Keratinocyte (primary cell): ENCODE data around the gene SLC2A4. TPM values are rescaled to one million over a fixed set of nuclear protein-coding genes. Genes with fewer than 3 reads are reported as not detected.

Source experiments
- DNase-seq: peaks from one replicate; pipeline ENCODE4 v3.0.0-alpha.2; 2011; ENCODE audit warnings: low read depth, missing footprints, low spot score
- FAIRE-seq: peaks from 2 replicates; lab custom pipeline; 2011; peaks lifted over from hg19 to GRCh38; lab: Jason Lieb, UNC
- H2AFZ ChIP-seq: 2 replicates; pipeline ENCODE4 v1.6.0; 2012; ENCODE audit warnings: low read length, control low read depth, inconsistent platforms; ENCODE audit not compliant: control insufficient read depth
- H3K27ac ChIP-seq: 2 replicates; pipeline ENCODE4 v1.5.1; 2011; ENCODE audit warnings: low read length; ENCODE audit not compliant: control insufficient read depth, insufficient read depth
- H3K27me3 ChIP-seq: 3 replicates; pipeline ENCODE4 v1.6.0; 2011; ENCODE audit warnings: low read length; ENCODE audit not compliant: control insufficient read depth, insufficient read depth; ENCODE audit errors: extremely low read depth
- H3K36me3 ChIP-seq, 2 experiments: 2 replicates in 1 of 2; 3 replicates in 1 of 2; pipeline ENCODE4 v1.5.1; 2011; ENCODE audit warnings: low read length in 2 of 2, mild to moderate bottlenecking in 1 of 2; ENCODE audit not compliant: control insufficient read depth in 2 of 2, insufficient read depth in 2 of 2; ENCODE audit errors: extremely low read depth in 1 of 2
- H3K4me1 ChIP-seq: 3 replicates; pipeline ENCODE4 v1.5.1; 2011; ENCODE audit warnings: low read length; ENCODE audit not compliant: control insufficient read depth, insufficient read depth; ENCODE audit errors: extremely low read depth
- H3K4me2 ChIP-seq: 3 replicates; pipeline ENCODE4 v1.6.0; 2011; ENCODE audit warnings: low read depth, low read length; ENCODE audit not compliant: control insufficient read depth, insufficient read depth; ENCODE audit errors: extremely low read depth
- H3K4me3 ChIP-seq, 3 experiments: fragments of 200-600 bp in 1 of 3; sonication (generic) in 1 of 3; 2 replicates in 2 of 3; 3 replicates in 1 of 3; pipeline ENCODE4 v1.5.1; 2011 to 2016; ENCODE audit warnings: low read length in 3 of 3, mild to moderate bottlenecking in 3 of 3, control low read depth in 2 of 3, inconsistent platforms in 1 of 3, low read depth in 1 of 3, mixed read lengths in 1 of 3, mixed run types in 1 of 3, moderate library complexity in 1 of 3; ENCODE audit not compliant: control insufficient read depth in 2 of 3, insufficient read depth in 2 of 3; ENCODE audit errors: extremely low read depth in 1 of 3
- H3K79me2 ChIP-seq: 2 replicates; pipeline ENCODE4 v1.6.0; 2012; ENCODE audit warnings: low read length; ENCODE audit not compliant: control insufficient read depth, insufficient read depth
- H3K9ac ChIP-seq: 3 replicates; pipeline ENCODE4 v1.6.0; 2011; ENCODE audit warnings: low read length; ENCODE audit not compliant: control insufficient read depth, insufficient read depth; ENCODE audit errors: extremely low read depth
- H3K9me1 ChIP-seq: 3 replicates; pipeline ENCODE4 v1.6.0; 2011; ENCODE audit warnings: low read length; ENCODE audit not compliant: control insufficient read depth, insufficient read depth; ENCODE audit errors: extremely low read depth
- H3K9me3 ChIP-seq: 2 replicates; pipeline ENCODE4 v1.5.1; 2012; ENCODE audit warnings: low read depth, low read length; ENCODE audit not compliant: control insufficient read depth
- H4K20me1 ChIP-seq: 3 replicates; pipeline ENCODE4 v1.6.0; 2011; ENCODE audit warnings: low read length; ENCODE audit not compliant: control insufficient read depth, insufficient read depth; ENCODE audit errors: extremely low read depth
- CTCF ChIP-seq, 3 experiments: IDR thresholded peaks in 1 of 3; conservative IDR thresholded peaks in 1 of 3; optimal IDR thresholded peaks in 1 of 3; 2 replicates in 2 of 3; 3 replicates in 1 of 3; pipeline versions ENCODE3 to v1.5.1; 2011; ENCODE audit warnings: low read length in 3 of 3, mild to moderate bottlenecking in 3 of 3, moderate library complexity in 2 of 3, control low read depth in 1 of 3, inconsistent platforms in 1 of 3; ENCODE audit not compliant: insufficient read depth in 2 of 3; ENCODE audit errors: extremely low read depth in 1 of 3
- EZH2 ChIP-seq: IDR thresholded peaks from one replicate; pipeline ENCODE4 v1.6.1; 2012; ENCODE audit warnings: inconsistent platforms, mild to moderate bottlenecking, low read length, moderate library complexity
- dilution Hi-C: fragments of 300-500 bp; cut with MboI; formaldehyde crosslinking; loops from one replicate; pipeline ENCODE4 v1.7.0; 2020; ENCODE audit warnings: low sequenced_read_pairs; ENCODE audit not compliant: extremely low pct_ligation_motif_present
- polyA plus RNA-seq, 5 experiments: library from polyadenylated mRNA; depleted of rRNA in 3 of 5; stranded (reverse) in 3 of 5; stranded (forward) in 1 of 5; unstranded in 1 of 5; fragments of >200 nt; gene quantifications; 1 replicate in 1 of 5; 2 replicates in 3 of 5; 3 replicates in 1 of 5; pipeline versions ENCODE4 v1.2.1 to v1.2.3, GENCODE V29; 2011 to 2012; ENCODE audit warnings: missing spikeins in 2 of 5, low read depth in 1 of 5, low replicate concordance in 1 of 5

The SLC2A4 gene
- polyA plus RNA-seq, 1 donor (not counting 4 experiments of a cell fraction or from before 2014, with no cell fraction given), result not detected

GRCh38 chr17:7233701-7234082, 47.8 kb upstream of the SLC2A4 start:
- H4K20me1 ChIP-seq, result peaks cover 3% of the 10 kb centered on the region
- peak overlapping the region; percentile 93 for H3K27ac ChIP-seq
- H2AFZ ChIP-seq, result peak overlapping the region; percentile 56
- peaks cover 38% of the 10 kb centered on the region for H3K4me1 ChIP-seq
- no peaks in the 10 kb centered on the region for H3K9me3 ChIP-seq
- H3K27me3 ChIP-seq, result no peaks in the 10 kb centered on the region
- TF ChIP-seq EZH2 (no peak), CTCF (optimal IDR thresholded peaks at IDR 0.05 in 1 of 3, IDR thresholded peaks at IDR 0.05 in 1 of 3, conservative IDR thresholded peaks at IDR 0.05 in 1 of 3; ENCODE audit: extremely low read depth in 1 of 3, insufficient read depth in 2 of 3, low read length in 3 of 3) (no peak)
- dilution Hi-C loops, result no loop called here
- peak overlapping the region; percentile 96 for H3K4me2 ChIP-seq
- peak overlapping the region; percentile 94 for H3K9ac ChIP-seq
- FAIRE-seq (peak; percentile 9), DNase-seq (no peak)
- H3K9me1 ChIP-seq, result peaks cover 2% of the 10 kb centered on the region
- peak overlapping the region; percentile 63 to 98 (median 93) for H3K4me3 ChIP-seq
- H3K36me3 ChIP-seq, result peaks cover 15 to 40% of the 10 kb centered on the region in 2 experiments
- peaks cover 56% of the 10 kb centered on the region for H3K79me2 ChIP-seq

- H3K36me3 ChIP-seq, result peaks cover 13 to 35% of the 10 kb centered on the region in 2 experiments
- peaks cover 2% of the 10 kb centered on the region for H3K9me1 ChIP-seq
- peaks cover 33% of the 10 kb centered on the region for H3K4me1 ChIP-seq
- TF ChIP-seq CTCF (optimal IDR thresholded peaks at IDR 0.05 in 1 of 3, IDR thresholded peaks at IDR 0.05 in 1 of 3, conservative IDR thresholded peaks at IDR 0.05 in 1 of 3; ENCODE audit: extremely low read depth in 1 of 3, insufficient read depth in 2 of 3, low read length in 3 of 3), result no peak
- TF ChIP-seq EZH2, result no peak
- H3K4me3 ChIP-seq, result peak within 1 kb of the TSS; percentile 63 to 98 (median 93)
- peak within 1 kb of the TSS; percentile 93 for H3K27ac ChIP-seq
- H4K20me1 ChIP-seq, result peaks cover 3% of the 10 kb centered on the region
- no peaks in the 10 kb centered on the region for H3K27me3 ChIP-seq
- FAIRE-seq, result peak; percentile 84
- peak within 1 kb of the TSS; percentile 56 for H2AFZ ChIP-seq
- peak; percentile 88 for DNase-seq
- H3K9ac ChIP-seq, result peak within 1 kb of the TSS; percentile 94
- H3K4me2 ChIP-seq, result peak within 1 kb of the TSS; percentile 96
- H3K79me2 ChIP-seq, result peaks cover 62% of the 10 kb centered on the region
- dilution Hi-C loops, result no loop called here
- H3K9me3 ChIP-seq, result no peaks in the 10 kb centered on the region
Measured at GRCh38 chr17:7234083-7234951, 47.2 kb upstream of the SLC2A4 start, which contains the start of gene DVL2. DVL2 (minus strand) TSS chr17:7234517; CDS start chr17:7234262, 255 bp downstream.
